GM19452 (cell line): Measurements from ENCODE around the gene RBM24.

ENCODE experiments used
- ATAC-seq: cut with Tn5 transposase; IDR thresholded peaks from one replicate; pipeline ENCODE4 v1.9.1; 2021; ENCODE audit not compliant: unreplicated experiment

RBM24 gene

DNA sequence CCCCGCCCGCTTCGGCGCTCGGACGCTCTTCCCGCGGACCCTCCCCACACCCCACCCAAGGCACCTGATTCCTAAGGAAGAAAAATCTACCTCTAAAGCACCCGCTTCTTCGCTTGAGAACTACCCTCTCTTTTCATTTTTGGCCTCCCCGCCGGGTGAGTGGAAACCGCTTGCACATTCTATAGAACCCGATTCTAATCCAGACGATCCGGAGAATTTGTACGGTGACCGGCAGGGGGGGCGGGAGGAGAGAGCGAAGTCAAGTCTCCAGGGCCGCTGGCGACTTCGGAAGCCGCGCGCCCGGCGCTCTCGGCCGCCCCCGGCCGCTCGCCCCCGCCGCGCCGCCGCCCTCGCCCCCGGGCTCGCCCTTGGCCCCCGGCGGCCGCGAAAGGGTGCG is at the start of gene RBM24:
Gene RBM24 (plus strand): TSS at position 262 of the 397 bp plus-strand sequence. CDS start 221 bp downstream, outside the sequence.
- ATAC-seq = no peak

DNA sequence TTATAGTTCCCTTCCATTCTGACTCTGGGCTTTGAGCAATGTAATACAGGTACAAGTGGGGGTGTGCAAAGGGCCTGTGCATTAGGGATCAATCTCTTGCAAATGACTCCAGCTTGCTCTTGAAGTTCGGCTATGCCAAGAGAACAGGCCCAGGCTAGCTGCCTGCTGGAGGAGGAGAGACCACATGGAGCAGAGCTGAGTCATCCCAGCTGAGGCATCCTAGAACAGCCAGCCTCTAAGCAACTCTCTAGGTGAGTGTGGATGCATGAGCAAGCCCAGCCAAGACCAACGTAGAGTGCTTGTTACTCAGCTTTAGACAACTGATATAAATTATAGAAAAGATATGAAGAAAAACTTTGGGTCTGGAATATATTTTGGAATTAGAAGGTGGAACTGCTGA is 47.6 kb upstream of the RBM24 start:
- ATAC-seq = no peak

DNA sequence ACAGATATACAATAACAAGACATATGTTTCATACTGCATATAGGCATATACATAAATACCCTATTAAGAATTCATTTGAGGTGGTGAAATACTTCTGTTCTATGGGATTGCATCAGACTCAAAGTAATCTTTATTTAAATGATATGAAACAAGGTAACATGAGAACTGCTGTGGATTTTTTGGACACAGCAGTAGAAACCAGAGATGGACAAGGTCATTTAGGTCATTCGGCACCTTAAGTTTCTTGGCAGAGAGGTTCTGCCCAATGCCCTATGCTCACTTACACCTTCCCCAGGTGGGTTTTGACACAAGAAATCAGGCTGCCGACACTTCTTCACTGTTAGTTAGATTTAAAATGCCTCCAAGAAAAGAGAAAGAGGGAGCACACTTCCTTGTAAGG is 43.9 kb upstream of the RBM24 start:
- no peak for ATAC-seq

DNA sequence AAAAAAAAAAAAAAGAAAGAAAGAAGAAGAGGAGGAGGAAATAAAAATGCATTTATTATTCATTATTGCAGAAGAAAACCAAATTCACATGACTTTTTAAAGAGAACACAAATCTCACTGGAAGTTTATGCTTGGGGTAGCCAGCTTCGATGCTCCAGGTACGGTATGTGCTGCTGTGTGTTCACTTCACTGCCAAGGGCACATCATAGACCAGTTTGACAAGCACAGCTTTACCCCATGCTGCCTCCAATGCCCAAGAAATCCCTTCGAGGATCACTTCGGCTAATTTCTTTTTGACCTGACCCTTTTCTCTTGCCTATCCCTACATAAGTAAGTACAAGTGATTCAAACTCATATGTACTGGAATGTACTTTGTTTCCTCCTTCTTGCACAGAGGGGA is 41.9 kb upstream of the RBM24 start:
- ATAC-seq = no peak

DNA sequence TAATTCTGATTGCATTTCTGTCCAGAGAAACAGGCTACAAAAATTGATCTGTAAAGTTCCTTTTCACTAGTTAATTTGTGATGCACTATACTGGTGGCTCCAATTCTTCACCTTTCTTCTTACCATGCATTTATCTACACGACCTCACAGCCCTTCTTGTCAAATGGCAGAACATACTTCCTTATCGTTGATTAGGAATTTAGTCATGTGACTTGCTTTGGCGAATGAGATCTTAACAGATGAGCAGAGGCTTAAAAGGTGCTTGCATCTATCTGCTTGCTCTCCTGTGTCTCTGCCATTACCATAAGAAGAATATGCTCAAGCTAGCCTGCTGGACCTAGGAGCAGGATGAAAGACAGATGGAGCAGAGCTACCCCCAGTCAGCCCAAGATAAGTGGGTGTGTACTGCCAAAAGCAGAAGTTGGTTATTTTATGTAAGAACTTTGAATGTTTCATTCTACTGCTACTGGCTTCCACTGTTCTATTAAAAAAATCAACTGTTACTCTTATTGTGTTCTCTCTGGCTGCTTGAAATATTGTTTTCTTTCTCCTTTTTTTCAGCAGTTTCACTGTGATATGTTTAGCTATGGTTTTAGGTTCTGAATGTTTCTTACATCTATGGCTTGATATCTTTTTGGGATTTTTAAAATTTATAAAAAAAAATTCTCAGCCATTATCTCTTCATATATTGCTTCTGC is 40.2 kb upstream of the RBM24 start:
- ATAC-seq = no peak

DNA sequence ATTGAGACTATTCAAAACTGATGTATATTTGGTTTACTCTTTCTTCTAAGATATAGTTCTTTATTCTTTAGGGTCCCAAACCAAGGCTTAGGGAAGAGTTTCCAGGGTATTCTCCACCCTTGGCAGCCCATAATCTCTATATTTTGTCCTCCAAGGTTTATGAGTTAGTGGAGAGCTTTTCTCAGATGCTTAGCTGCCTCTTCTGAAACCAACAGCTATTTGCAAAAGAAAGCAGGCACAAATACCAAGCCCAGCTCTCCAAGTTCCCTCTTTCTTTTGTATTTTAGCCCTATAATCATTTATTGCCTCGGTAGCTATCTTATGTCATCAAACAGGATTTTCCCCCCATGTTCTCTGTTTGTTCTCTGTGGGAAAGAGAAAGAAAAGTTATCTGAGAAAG is 39.1 kb upstream of the RBM24 start:
- no peak for ATAC-seq

DNA sequence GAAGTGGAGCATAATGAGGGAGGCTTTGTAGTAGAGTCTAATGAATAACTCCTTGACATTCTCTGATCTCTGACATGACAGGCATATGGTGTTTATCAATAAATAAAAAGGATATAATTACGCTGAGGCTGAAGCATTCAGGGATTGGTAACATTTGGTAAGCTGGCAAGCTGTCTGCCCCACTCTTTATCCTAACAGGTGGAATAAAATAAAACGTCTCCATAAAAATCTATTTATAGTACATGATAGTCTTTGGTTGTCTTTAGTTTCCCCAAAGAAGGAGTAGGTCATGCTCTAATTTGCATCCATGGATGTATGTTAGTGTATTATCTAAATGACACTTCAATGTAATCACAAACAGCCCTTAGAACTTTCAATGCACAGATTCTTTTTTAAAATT is 30.9 kb upstream of the RBM24 start:
- no peak for ATAC-seq

DNA sequence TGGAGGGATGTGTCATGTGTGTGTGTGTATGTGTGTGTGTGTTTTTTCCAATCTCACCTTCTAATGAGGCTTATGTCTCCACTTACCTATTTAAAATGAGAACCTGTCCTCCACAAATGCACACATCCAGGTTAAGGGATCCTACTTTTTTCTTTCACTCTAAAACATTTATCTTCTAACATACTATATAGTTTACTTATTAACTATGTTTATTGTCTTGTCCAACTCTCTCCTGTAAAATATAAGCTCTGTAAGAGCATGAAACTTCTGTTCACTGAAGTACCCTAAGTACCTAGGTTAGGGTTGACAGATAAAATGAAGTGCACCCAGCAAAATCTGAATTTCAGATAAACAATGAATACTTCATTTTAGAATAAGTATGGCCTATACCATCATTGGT is 29.2 kb upstream of the RBM24 start:
- no peak for ATAC-seq

DNA sequence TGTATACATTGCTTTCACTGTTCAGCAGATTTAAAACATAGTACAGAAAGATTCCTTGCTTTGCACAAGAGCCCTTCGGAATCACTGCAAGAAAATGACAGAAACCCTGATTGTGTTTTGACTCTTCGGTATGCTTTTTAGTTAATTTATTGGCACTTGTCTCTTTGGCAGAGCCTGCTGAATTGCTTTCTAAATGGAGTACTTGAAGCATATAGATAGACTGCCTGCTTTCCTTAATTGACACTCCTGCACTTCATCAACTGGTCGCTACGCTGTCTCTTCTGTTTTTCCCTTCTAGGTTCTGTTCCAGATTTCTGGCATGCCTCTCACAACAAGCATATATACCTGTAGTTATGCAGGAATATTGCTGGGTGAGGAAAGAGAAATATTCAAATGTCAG is 22.4 kb upstream of the RBM24 start:
- ATAC-seq = no peak

DNA sequence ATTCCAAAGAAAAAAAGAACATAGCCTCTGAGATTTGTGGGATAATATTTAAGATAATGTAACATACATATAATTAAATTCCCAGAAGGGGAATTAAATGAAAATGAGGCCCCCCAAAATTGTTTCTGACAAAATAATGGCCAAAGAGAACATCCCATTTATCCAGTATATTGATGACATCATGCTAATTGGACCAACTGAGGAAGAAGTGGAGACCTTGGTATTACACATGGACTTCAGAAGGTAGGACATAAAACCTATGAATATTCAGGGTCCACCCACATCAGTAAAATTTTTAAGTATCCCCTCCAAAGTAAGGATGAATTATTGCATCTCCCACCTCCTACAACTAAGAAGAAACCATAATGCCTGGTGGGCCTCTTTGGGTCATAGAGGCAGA is 15.6 kb upstream of the RBM24 start:
- no peak for ATAC-seq

DNA sequence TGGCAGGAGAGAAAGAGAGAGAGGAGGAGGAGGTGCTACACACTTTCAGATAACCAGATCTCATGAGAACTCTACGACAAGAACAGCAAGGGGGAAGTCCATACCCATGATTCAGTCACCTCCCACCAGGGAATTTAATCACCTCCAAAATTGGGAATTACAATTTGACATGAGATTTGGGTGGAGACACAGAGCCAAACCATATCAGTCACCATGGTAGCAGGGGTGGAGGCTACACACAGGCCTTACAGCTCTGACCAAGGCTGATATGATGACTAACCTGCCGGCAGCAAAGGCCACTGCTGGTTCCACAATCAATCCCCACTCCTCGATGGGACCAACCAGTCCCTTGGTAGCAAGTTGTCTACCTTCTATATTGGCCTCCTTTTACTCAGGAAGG is 13.6 kb upstream of the RBM24 start:
- no peak for ATAC-seq

DNA sequence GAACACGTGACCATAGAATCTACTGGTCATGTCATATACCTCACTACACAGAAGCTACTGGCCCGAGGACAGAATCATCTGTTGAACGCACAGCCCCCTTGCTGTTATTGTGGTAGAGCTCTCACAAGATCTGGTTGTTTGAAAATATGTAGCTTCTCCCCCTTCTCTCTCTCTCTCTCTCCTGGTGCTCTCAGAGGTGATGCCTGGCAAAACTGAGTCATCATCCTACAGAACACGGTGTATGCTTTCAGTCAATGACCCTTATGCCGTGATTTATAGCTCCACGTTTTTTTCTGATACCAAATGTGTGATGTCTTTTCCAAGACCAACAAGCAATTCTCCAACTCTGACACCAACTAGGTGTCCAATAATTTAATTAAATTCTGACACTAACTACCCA is 13.0 kb upstream of the RBM24 start:
- ATAC-seq = no peak

DNA sequence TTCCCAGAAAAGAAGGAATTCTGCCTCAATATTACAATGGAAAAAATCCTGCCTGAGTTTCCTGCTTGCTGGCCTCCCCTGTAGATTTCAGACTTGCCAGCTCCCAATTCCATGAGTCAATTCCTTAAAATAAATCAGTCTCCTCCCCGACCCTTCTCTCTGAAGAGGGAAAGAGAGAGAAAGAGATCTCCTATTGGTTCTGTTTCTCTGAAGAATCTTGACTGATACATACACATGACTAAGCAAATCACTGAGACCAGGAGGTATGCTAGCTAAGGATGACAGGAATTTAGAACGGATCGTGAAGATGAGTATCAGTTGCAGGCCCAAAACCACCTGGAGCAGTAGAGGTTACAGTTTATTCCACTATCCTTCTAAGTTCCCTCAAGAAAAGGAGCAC is 11.3 kb upstream of the RBM24 start:
- ATAC-seq = no peak

DNA sequence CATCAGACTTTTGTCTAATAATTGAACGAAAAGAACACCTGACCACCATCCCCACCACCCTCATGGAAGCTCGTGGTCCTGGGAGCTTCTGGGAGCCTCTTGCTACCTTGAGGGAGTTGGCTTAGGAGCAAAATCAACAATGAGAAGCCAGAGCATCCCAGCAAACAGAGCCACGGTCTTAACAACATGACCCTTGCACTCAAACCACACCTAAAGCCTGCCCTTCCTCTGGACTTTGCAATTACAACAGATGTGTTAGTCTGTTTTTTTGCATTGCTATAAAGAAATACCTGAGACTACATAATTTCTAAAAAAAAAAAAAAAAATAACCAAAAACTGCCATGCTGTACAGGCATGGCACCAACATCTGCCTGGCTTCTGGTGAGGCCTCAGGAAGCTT is 9.5 kb upstream of the RBM24 start:
- no peak for ATAC-seq

DNA sequence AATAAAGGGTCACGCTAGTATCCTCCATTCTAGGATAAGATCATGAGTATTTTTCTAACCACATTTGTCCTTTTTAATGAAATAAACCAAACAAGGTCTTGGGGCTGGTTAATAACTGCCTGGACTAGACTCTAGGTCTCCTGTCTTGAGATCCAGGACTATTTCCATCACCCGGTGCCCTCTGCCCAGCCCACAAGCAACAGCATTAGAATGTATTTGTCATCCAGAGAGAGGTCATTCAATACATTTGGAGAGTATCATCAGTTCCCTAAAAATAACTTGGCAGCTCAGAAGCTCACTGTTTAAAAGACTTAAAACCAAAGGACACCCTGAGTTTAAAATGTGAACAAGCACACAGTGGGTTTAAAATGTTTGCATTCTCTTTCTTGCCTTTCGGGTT is 4.4 kb upstream of the RBM24 start:
- no peak for ATAC-seq

DNA sequence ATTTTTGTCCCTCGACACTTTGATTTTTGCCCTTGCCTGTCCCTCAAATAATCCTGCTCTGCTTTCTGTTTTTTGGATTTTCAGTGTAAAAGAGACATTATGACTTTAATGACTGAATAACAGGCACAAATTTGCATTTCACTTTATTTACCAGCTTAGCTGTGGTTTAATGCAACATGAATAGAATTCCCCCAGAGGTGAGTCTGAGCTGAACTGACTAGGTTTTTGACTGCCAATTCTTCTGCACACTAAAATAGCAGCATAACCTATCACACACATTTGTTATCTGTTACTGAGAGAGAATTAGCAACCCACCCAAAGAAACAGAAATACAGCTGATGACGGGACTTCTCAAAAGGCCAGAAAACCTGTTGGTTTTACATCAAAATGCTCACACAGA is 3.9 kb upstream of the RBM24 start:
- ATAC-seq = no peak

DNA sequence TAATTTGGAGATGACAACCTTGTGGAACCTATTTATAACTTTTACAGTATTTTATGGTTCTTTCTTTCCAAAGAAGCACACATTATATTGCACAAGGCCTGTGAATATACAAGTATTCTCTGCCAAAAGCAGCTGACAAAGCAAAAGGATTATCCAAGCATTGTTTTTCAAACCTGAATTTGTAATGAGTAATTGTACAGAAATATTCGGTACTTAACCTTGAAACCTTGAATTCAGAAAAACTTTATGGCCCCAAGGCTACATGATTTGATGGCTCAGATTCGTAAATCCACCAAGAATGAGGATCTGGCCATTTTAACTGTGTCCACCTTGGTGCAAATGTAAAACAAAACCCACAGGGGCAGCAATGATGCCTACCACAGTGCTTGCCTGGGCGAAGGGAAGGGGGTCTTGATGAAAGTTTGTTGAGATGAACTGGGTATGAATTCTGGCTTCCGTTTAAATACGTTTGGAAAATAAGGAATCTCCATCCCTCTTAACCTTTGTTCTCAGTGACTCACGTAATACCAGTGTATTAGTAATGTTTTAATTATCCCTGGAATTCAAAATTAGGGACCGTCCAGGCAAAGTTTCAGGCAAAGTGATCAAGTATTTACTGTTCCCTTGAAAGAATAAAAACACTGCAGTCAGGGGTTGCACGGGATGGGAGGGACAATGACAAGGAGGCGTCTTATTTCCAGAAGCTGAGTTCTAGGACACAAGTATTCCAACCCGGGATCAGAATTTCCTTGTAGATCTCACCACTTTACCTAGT is 2.7 kb upstream of the RBM24 start:
- no peak for ATAC-seq

DNA sequence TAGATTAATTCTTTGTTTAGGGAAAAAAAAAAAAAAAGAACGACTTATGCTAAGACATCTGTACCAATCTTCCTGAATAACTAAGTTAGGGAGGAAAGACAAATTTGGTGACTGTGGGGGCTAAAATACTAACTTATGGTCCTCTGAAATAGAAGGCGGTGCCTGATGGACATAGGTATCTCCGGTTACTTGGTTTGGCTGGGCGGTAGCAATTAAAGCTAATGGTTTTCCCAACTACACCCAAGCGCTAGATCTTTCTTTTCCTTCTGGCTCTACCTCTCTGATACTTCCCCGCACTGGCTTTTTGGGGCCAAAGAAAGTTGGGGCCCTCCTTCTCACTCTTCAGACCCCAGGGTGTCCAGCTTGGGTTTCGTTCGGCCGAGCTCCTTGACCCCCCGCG is 1.0 kb upstream of the RBM24 start:
- no peak for ATAC-seq

DNA sequence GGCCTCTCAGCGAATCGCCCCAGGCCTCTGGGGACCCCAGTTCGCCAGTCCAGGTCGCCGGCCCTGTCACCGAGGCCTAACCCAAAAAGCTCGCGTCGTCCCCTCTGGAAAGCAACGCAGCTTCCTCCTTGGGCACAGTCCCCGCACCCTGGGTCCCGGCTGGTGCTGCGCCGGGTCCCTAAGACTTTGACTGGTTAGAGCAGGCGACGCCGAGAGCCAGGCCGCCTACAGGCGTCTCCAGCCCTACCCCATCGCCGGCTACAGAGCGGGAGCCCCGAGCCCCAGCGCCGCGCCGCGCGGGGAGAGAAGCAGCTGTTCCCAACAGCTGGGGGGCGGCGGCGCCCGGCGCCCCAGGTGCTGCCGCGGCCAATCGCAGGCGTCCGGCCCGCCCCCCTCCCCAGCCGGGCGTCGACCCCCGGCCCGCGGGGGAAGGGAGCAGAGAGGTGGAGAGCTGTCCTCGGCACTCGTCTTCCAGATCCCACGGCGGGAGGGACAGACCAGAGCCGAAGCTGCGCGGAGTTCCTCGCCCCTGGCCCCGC is 540 bp upstream of the RBM24 start:
- ATAC-seq = no peak

DNA sequence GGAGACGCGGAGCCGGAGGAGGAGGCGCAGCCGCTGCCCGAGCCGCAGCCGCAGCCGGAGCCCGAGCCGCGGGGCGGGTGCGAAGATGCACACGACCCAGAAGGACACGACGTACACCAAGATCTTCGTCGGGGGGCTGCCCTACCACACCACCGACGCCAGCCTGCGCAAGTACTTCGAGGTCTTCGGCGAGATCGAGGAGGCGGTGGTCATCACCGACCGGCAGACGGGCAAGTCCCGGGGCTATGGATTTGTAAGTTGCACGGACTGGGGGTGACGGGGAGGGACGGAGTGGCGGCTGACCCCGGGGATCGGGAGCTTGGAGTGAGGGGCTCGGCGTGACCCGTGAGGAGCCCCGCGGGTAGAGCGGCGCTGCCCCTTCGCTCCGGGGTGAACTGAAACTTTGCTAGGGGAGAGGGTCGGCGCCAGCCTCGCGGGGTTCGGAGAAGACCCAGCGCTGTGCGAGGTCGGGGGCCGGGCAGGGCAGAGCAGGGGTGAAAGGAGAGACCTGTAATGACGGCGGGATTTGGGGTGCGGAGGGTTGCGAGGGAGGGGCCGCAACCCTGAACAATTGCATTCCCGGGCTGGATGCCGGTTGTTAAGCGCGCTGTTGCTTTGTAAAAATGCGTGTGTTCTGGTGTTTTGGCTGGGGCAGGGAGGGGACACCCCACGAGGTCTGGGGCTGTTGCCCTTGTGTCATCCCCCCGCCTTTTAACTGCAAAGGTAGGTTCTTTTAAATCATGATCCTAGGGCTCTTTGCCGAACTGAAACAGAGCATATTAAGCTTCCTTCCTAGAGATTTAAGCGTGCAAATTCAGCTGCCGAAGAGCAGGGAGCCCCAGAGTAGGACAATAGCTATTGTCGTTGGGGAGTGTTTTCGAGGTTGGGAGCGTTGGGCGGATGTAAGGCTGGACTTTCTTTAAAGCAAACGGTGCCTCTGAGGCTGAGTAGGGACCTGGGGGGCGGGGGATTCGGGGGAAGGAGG is 628 bp downstream of the RBM24 start:
- no peak for ATAC-seq

DNA sequence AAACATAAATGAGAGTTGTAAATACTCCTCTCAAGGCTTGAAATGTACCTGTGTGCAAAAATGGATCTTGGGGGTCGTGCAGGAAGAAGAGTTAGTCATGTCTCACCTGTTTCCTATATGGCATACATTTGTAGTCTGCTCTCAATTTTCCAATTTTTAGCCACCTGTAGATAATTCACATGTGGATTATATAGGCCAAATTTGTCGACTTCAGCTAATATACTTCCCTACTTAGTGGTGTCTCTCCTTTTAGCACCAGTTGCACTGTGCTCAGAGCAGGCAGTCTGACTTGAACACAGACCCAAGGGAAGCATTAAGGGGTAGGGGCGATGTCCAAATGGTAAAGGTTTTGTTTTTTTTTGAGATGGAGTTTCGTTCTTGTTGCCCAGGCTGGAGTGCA is 1.9 kb downstream of the RBM24 start:
- ATAC-seq = no peak
